GM12891 (cell line): ENCODE results near the gene DIP2A.

Experiments used
- PAX5 ChIP-seq: IDR thresholded peaks from 2 replicates; pipeline ENCODE4 v1.6.1; 2011; ENCODE audit warnings: low read length, moderate library complexity, mild to moderate bottlenecking; ENCODE audit not compliant: insufficient read depth, severe bottlenecking
- POLR2A ChIP-seq: IDR thresholded peaks from 2 replicates; pipeline ENCODE4 v1.6.1; 2011; ENCODE audit warnings: low read depth, low read length, control low read depth
- POLR2AphosphoS5 ChIP-seq: IDR thresholded peaks from 2 replicates; pipeline ENCODE4 v1.6.1; 2011; ENCODE audit warnings: low read depth, low read length, control low read depth
- TAF1 ChIP-seq: IDR thresholded peaks from 2 replicates; pipeline ENCODE4 v1.6.1; 2011; ENCODE audit warnings: low read depth, low read length, control low read depth

DNA sequence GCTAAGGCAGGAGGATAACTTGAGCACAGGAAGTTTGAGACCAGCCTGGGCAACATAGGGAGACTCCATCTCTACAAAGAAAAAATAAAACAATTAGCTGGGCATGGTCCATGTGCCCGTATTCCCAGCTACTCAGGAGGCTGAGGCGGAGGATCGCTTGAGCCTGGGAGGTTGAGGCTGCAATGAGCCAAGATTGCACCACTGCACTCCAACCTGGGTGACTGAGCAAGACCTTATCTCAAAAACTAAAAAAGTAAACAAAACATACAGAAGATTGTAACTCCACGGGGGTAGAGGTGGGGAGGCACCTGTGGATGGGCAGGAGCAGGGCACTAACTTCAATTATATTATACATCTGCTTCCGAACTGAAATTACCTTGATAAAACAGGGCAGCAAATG is 141.6 kb downstream of the DIP2A start:
- TF ChIP-seq POLR2A (no peak), POLR2AphosphoS5 (no peak), TAF1 (no peak), PAX5 (no peak)
